OCI-LY7 (cell line): ENCODE measurements around the gene DDX54. TPM values are rescaled to one million over a fixed set of nuclear protein-coding genes. Genes with fewer than 3 reads are reported as not detected.

Experiments used
- BruUV-seq: library from RNA; stranded (reverse); fragments of 400-500 nt; replicated peaks from 2 replicates; lab custom pipeline; 2021; lab: Mats Ljungman, UMichigan
- CTCF ChIA-PET: fragments of 300-600 bp; sonication (Branson Sonifier 250); formaldehyde crosslinking; loops from one replicate; lab custom pipeline; 2022; ENCODE audit warnings: antibody characterized with exemption; ENCODE audit not compliant: unreplicated experiment; lab: Charles Lee
- POLR2A ChIA-PET: fragments of 300-600 bp; sonication (Branson Sonifier 250); formaldehyde crosslinking; loops from one replicate; lab custom pipeline; 2022; ENCODE audit warnings: antibody characterized with exemption; lab: Charles Lee
- DNase-seq: peaks from one replicate; pipeline ENCODE4 v3.0.0-alpha.2; 2015; ENCODE audit warnings: low spot score
- H2AFZ ChIP-seq: fragments of 200-600 bp; sonication (generic), shearing (Covaris generic); 2 replicates; pipeline ENCODE4 v1.6.1; 2014; ENCODE audit warnings: mild to moderate bottlenecking, antibody characterized with exemption, low read length, moderate library complexity
- H3K27ac ChIP-seq: fragments of 200-600 bp; sonication (generic); 2 replicates; pipeline ENCODE4 v1.5.1; 2014; ENCODE audit warnings: mixed run types, low read depth, mild to moderate bottlenecking, moderate library complexity, low read length, inconsistent platforms; ENCODE audit not compliant: poor library complexity, severe bottlenecking
- H3K36me3 ChIP-seq: fragments of 200-600 bp; sonication (generic); 2 replicates; pipeline ENCODE4 v1.6.1; 2014; ENCODE audit warnings: mild to moderate bottlenecking, antibody characterized with exemption, low read length, moderate library complexity, mixed read lengths; ENCODE audit not compliant: insufficient read depth
- H3K4me1 ChIP-seq: fragments of 200-600 bp; sonication (generic); 2 replicates; pipeline ENCODE4 v1.5.1; 2014; ENCODE audit warnings: mild to moderate bottlenecking, low read length; ENCODE audit not compliant: insufficient read depth, poor library complexity, severe bottlenecking
- H3K4me2 ChIP-seq: fragments of 200-600 bp; sonication (generic); 2 replicates; pipeline ENCODE4 v1.6.1; 2014; ENCODE audit warnings: mild to moderate bottlenecking, low read length
- H3K4me3 ChIP-seq: fragments of 200-600 bp; sonication (generic); 2 replicates; pipeline ENCODE4 v1.5.1; 2014; ENCODE audit warnings: mild to moderate bottlenecking, low read depth, low read length; ENCODE audit not compliant: poor library complexity, severe bottlenecking
- H3K79me2 ChIP-seq: fragments of 200-600 bp; sonication (generic); 2 replicates; pipeline ENCODE4 v1.6.1; 2016; ENCODE audit warnings: low read depth, mild to moderate bottlenecking, low read length, moderate library complexity, mixed read lengths; ENCODE audit not compliant: insufficient read depth
- H3K9me2 ChIP-seq: fragments of 200-600 bp; sonication (generic); 2 replicates; pipeline ENCODE4 v1.6.1; 2016; ENCODE audit warnings: mild to moderate bottlenecking, low read length, mixed read lengths; ENCODE audit not compliant: insufficient read depth
- H3K9me3 ChIP-seq: fragments of 200-600 bp; sonication (generic); 2 replicates; pipeline ENCODE4 v1.6.1; 2014; ENCODE audit warnings: mild to moderate bottlenecking, mixed run types, low read length, mixed read lengths
- H4K20me1 ChIP-seq: fragments of 200-600 bp; sonication (generic); 2 replicates; pipeline ENCODE4 v1.6.1; 2014; ENCODE audit warnings: mild to moderate bottlenecking, antibody characterized with exemption, low read length, moderate library complexity, mixed read lengths; ENCODE audit not compliant: insufficient read depth
- CTCF ChIP-seq: fragments of 200-600 bp; sonication (generic); conservative IDR thresholded peaks from 2 replicates; pipeline ENCODE4 v1.5.1; 2014; ENCODE audit warnings: mild to moderate bottlenecking, antibody characterized with exemption, low read length, moderate library complexity, mixed read lengths
- EZH2phosphoT487 ChIP-seq: fragments of 200-600 bp; sonication (generic); IDR thresholded peaks from 2 replicates; pipeline ENCODE4 v1.6.1; 2018; ENCODE audit warnings: low read depth, borderline replicate concordance, mild to moderate bottlenecking, mixed run types, antibody characterized with exemption, low read length, moderate library complexity, mixed read lengths
- intact Hi-C: fragments of 100-400 bp; cut with micrococcal nuclease; formaldehyde crosslinking; loops from one replicate; pipeline ENCODE4 v1.10.0; 2022; ENCODE audit not compliant: unreplicated experiment
- total RNA-seq, 2 experiments: library from RNA; depleted of rRNA in 1 of 2; stranded (reverse); fragments of >200 nt in 1 of 2; shearing (Covaris generic) in 1 of 2; gene quantifications; 2 replicates each; pipeline ENCODE4 v1.2.3, GENCODE V29; 2014 to 2022

The DDX54 gene
- total RNA-seq, 2 experiments from 2014 or later = 87.2 to 145 TPM

- ChIA-PET CTCF (no interaction called here), POLR2A (interaction anchor here (1.5 to 12.4 kb wide), 2 partner anchors 20 to 33 kb away, joined by 5 to 183 read pairs; no protein-coding TSS in a partner anchor)
- no TSS peak for BruUV-seq
- Histone ChIP-seq H3K36me3 (peaks cover 63% of the 10 kb centered on the region), H4K20me1 (no peaks in the 10 kb centered on the region), H3K27ac (peak overlapping the region; percentile 82), H3K9me3 (no peaks in the 10 kb centered on the region), H3K4me1 (peaks cover 77% of the 10 kb centered on the region), H2AFZ (no peak overlapping the region), H3K79me2 (peaks cover 71% of the 10 kb centered on the region), H3K4me3 (no peak overlapping the region), H3K4me2 (0 out of 2 replicates have a peak overlapping the region, but pooled peaks have one; percentile 57), H3K9me2 (no peaks in the 10 kb centered on the region)
- no peak for DNase-seq
- intact Hi-C loops = no loop called here
- TF ChIP-seq EZH2phosphoT487 = no peak
- no peak for TF ChIP-seq CTCF
These were observed 42.6 kb upstream of the DDX54 start for GRCh38 chr12:113227686-113228391.

GRCh38 chr12:113226696-113227568, 41.7 kb upstream of the DDX54 start:
- Histone ChIP-seq H3K27ac (peak overlapping the region; percentile 82), H3K79me2 (peaks cover 80% of the 10 kb centered on the region), H3K9me3 (no peaks in the 10 kb centered on the region), H3K4me2 (no peak overlapping the region), H3K36me3 (peaks cover 61% of the 10 kb centered on the region), H3K9me2 (no peaks in the 10 kb centered on the region), H4K20me1 (no peaks in the 10 kb centered on the region), H2AFZ (no peak overlapping the region), H3K4me3 (no peak overlapping the region), H3K4me1 (peaks cover 68% of the 10 kb centered on the region)
- ChIA-PET CTCF (no interaction called here), POLR2A (interaction anchor here (0.7 to 12.4 kb wide), 4 partner anchors 10 to 54 kb away, joined by 3 to 183 read pairs (median 4); no protein-coding TSS in a partner anchor)
- DNase-seq = no peak
- BruUV-seq = no TSS peak
- intact Hi-C loops = no loop called here
- TF ChIP-seq CTCF (no peak), EZH2phosphoT487 (no peak)
